GM06990 (cell line): ENCODE measurements around the gene DHCR7.

ENCODE experiments used
- DNase-seq: peaks from one replicate; pipeline ENCODE4 v3.0.0-alpha.2; 2011; ENCODE audit not compliant: insufficient read length; ENCODE audit errors: extremely low read depth
- H3K27me3 ChIP-seq: replicated peaks from 2 replicates; pipeline ENCODE4 v1.6.0; 2011; ENCODE audit warnings: low read length; ENCODE audit not compliant: control insufficient read depth, insufficient read depth
- H3K36me3 ChIP-seq: 2 replicates; pipeline ENCODE4 v1.5.1; 2011; ENCODE audit warnings: low read length; ENCODE audit not compliant: control insufficient read depth, insufficient read depth
- H3K4me3 ChIP-seq: replicated peaks from 2 replicates; pipeline ENCODE4 v1.5.1; 2011; ENCODE audit warnings: low read depth, mild to moderate bottlenecking, control low read depth, low read length
- CTCF ChIP-seq: IDR thresholded peaks from 2 replicates; pipeline ENCODE4 v1.5.1; 2011; ENCODE audit warnings: low read length, control low read depth, mild to moderate bottlenecking, inconsistent platforms; ENCODE audit not compliant: insufficient read depth, poor library complexity, severe bottlenecking

The DHCR7 gene

GRCh38 chr11:71408826-71409225, 39.4 kb downstream of the DHCR7 start:
- no peak for TF ChIP-seq CTCF
- Histone ChIP-seq H3K27me3 (no peaks in the 10 kb centered on the region; the same call in 1 of the 2 replicates), H3K36me3 (no peaks in the 10 kb centered on the region), H3K4me3 (no peak overlapping the region)
- DNase-seq: no peak

GRCh38 chr11:71407356-71407755, 40.8 kb downstream of the DHCR7 start:
- Histone ChIP-seq H3K27me3 (no peaks in the 10 kb centered on the region; the same call in 1 of the 2 replicates), H3K4me3 (no peak overlapping the region), H3K36me3 (no peaks in the 10 kb centered on the region)
- no peak for TF ChIP-seq CTCF
- DNase-seq: no peak

- TF ChIP-seq CTCF: no peak
- Histone ChIP-seq H3K36me3 (no peaks in the 10 kb centered on the region), H3K27me3 (no peaks in the 10 kb centered on the region; the same call in 1 of the 2 replicates), H3K4me3 (no peak overlapping the region)
- DNase-seq: no peak
Measured at GRCh38 chr11:71406681-71407080, 41.5 kb downstream of the DHCR7 start.

GRCh38 chr11:71404209-71404608, 44.0 kb downstream of the DHCR7 start:
- DNase-seq: no peak
- no peak overlapping the region for H3K4me3 ChIP-seq
- no peaks in the 10 kb centered on the region for H3K27me3 ChIP-seq
- TF ChIP-seq CTCF: no peak
- H3K36me3 ChIP-seq: no peaks in the 10 kb centered on the region

GRCh38 chr11:71402878-71403277, 45.3 kb downstream of the DHCR7 start:
- Histone ChIP-seq H3K36me3 (no peaks in the 10 kb centered on the region), H3K4me3 (no peak overlapping the region), H3K27me3 (no peaks in the 10 kb centered on the region)
- no peak for DNase-seq
- TF ChIP-seq CTCF: no peak

- TF ChIP-seq CTCF: no peak
- H3K27me3 ChIP-seq: no peaks in the 10 kb centered on the region
- no peak overlapping the region for H3K4me3 ChIP-seq
- no peak for DNase-seq
- no peaks in the 10 kb centered on the region for H3K36me3 ChIP-seq
Measured at GRCh38 chr11:71400216-71400615, 48.0 kb downstream of the DHCR7 start.
